GM18951 (cell line): ENCODE results near the gene ADH1B.
"Not testable (repeated sequence)": the region's sequence is repeated elsewhere in the genome, so short reads cannot be mapped to it uniquely, and the experiment has no call there.

Experiments used
- POLR2A ChIP-seq: IDR thresholded peaks from 4 replicates; pipeline ENCODE4 v1.6.1; 2011; ENCODE audit warnings: mild to moderate bottlenecking; ENCODE audit not compliant: insufficient read length, insufficient read depth; ENCODE audit errors: extremely low read depth
- in situ Hi-C: fragments of 300-500 bp; cut with MboI; formaldehyde crosslinking; loops from one replicate; pipeline ENCODE4 v1.12.0; 2022; ENCODE audit warnings: low sequenced_read_pairs, mixed read lengths, inconsistent platforms; ENCODE audit not compliant: unreplicated experiment

Gene ADH1B

DNA sequence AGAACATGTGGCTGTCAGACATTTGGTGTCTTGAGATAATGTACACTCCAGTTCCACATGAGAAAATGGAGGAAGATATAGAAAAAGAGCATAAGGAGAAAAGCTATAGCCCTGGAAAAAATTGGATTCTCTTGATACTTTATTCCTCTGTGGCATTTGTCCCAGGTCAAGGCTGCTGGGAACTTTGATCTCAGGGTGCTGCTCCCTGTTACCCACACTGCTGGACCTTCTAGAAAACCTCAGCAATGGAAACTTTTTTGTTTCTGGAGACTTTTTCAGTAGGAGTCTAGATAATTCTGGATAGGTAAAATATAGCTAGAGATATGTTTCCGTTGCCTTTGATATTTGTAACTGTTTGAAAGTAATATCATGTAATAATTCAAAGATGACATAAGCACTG, 20.2 kb upstream of the ADH1B start:
- no peak for TF ChIP-seq POLR2A
- in situ Hi-C loops: no loop called here

DNA sequence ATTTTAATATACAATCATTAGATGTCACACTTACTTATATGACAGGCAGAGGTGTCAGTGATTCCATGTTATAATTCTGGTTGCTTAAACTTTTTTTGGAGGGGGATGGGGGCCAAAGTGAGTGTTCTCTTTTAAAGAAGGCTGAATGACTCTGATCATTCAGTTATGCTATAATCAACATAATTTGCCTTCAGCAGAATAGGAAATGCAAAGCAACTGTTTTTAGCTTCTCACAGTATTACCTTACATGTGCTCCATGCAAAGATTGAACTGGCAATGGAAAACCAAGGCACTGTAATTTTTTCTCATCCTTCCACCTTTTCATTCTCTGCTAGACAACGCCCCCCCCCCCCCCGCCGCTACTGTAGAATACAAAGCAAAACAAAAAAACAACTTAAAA, 18.0 kb upstream of the ADH1B start:
- in situ Hi-C loops: no loop called here
- no peak for TF ChIP-seq POLR2A

DNA sequence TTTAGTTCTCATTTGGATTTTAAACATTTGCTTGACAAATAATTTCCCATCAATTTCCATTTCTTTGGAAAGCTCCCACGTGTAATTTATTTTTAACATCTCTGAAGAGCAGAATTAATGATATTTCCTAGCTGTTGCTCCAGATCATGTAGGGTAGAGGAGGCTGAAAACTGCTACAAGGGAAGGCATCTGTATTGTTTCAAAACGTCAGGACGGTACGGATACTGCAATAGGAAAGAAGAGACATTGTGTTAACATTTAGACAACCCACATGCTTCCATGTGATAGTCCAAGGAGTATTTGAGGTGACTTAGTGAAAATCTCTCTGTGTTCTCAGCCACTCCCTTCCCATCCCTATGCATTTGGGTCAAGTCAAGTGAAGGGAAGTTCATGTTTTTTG, 15.4 kb upstream of the ADH1B start:
- TF ChIP-seq POLR2A: no peak
- in situ Hi-C loops: no loop called here

DNA sequence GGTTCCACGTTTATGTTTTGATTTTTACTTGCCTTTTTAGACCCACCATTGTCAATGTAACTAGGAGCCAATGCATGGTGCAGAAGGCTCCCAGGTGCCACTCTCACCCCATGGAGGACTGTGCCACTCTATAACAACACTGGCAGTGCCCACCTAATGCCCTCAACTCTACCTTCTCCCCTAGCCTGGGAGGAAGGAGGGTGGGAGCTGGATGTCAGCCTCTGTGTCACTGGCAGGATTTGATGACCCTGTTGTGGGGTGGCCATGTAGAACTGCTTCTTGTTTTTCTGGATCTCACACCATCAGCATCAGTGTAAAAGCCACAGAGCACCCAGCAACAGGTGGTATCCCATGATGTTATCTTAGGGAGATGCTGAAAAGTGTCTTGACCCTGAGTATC, 13.7 kb upstream of the ADH1B start:
- in situ Hi-C loops: no loop called here
- TF ChIP-seq POLR2A: no peak

DNA sequence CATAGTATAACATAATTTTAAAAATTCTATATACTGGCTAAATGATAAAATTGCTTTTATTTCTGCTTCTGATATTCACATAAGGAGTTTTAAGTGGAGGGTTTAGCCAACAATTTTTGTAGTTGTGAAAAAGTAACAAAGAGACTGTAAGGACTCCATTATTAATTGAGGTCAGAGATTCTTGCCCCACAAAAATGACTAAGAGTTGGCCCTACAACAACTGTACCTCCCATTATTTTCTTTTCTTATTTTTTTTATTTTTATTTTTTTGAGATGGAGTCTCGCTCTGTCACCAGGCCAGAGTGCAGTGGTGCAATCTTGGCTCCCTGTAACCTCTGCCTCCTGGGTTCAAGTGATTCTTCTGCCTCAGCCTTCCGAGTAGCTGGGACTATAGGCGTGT, 9.4 kb upstream of the ADH1B start:
- in situ Hi-C loops: no loop called here
- no peak for TF ChIP-seq POLR2A

DNA sequence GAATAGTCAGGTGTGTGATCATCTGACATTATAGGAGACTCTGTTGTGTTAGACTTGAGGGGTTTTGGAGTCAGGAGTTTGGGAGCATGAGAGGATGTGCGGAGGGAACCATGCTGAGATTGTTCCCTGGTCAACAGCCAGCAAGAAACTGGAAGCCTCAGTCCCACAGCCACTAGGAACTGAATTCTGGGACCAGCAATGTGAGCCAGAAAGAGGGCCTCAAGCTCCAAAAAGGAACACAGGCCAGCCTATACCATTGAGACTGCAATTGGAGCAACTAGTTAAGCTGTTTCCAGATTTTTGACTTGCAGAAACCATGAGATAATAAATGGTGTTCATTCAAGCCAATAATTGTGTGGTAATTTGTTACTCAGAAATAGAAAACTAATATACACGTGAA, 8.7 kb upstream of the ADH1B start:
- TF ChIP-seq POLR2A: no peak
- in situ Hi-C loops: no loop called here

DNA sequence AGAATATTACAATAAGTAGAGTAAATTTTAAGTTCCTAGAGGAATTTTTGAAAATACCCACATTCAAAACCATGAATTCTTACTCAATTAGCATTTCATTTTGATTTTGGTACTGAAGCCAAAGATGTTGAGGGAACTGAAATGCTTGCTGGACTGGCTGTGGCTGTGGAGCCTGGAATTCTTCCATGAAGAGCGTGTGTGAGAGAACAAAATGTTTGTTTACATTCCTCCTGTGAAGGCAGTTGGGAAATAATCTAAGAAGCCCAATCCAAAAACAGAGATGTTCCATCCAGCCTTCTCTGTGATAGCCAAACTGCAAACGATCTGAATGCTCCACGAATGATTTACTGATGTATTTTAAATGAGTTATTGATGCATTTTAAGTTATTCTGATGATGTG, 3.8 kb upstream of the ADH1B start:
- in situ Hi-C loops: no loop called here
- no peak for TF ChIP-seq POLR2A

DNA sequence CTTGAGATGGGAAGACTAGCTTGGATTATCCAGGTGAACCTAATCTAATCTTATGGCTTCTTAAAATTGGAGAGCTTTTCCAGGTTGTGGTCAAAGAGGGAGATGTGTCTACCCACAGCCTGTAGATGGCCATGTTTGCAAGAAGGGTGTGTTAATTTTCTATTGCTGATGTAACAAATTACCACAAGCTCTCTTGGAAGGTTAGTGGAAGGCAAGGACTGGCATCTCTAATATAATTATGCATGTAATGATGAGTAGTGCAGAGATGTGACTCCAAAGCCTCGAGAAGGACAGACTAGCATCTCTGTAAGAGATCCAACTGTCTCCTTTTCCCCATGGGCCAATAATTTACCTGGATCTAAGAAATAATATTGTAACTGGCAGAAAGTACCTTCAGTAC, 3.2 kb upstream of the ADH1B start:
- in situ Hi-C loops: no loop called here
- TF ChIP-seq POLR2A: no peak

DNA sequence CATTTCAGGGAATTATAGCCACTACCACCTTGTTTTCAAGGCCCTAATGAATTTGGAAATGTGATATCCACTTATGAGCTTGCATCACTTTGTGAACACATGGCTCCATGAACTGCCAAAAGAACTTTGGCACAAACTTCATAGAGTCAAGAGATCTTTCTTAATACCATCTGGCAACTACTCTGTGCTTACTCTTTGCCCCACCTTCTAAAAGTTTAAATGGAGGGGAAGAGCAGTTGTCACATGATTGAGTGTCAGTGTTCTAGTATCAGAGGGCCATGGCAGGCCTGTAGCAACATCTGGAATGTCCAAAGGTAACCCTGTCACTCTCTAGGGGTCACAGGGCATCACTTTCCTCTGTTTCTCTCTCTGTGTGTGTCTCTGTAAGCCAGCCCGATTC, 2.6 kb upstream of the ADH1B start:
- TF ChIP-seq POLR2A: no peak
- in situ Hi-C loops: no loop called here

DNA sequence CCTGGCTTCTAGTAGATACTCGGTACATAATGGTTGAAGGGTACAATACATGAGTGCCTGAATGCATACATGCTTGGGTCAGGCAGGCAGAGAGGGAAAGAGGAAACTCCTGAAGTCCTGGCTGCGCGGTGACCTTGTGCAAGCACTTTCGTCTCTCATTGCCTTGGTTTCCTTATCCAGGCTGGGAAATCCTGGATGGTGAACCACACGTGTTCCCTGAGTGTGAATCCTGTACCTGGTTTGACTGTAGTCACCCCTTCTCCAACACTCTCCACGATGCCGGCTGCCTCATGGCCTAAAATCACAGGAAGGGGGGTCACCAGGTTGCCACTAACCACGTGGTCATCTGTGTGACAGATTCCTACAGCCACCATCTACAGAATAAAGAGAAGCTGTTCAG, 3.4 kb downstream of the ADH1B start:
- in situ Hi-C loops: not testable (repeated sequence)

DNA sequence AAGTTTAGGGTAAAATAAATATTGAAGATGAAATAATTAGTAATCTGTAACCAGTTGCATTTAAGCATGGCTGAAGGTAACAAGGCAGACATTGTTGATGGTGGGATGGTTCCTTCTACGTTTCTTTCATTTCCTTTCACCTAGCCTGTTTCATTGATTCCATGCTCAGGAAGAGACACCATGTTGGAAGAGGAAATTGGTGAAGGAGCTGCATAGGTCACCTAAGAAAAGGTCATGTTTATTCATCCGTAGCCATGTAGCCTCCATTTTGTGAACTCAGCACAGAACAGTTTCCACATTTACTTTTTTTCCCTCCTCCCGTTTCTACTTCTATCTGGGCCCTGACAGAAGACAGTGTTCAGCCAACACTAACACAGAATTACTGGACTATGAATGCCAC, 3.8 kb downstream of the ADH1B start:
- no peak for TF ChIP-seq POLR2A
- in situ Hi-C loops: no loop called here

DNA sequence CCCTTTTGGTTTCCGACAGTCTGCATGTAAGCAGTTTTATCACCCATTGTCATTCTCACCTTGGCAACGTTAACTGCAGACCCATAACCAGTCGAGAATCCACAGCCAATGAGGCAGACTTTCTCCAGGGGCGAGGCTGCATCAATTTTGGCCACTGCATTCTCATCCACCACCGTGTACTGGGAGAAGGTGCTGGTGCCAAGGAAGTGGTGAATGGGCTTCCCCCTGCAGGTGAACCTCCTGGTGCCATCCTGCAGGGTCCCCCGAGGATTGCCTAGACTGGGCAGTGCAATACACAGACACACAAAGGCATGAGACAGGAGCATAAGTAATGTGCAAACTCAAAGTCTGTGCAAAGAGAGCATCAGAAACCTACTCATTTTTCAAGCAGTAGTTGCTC, 5.4 kb downstream of the ADH1B start:
- no peak for TF ChIP-seq POLR2A
- in situ Hi-C loops: no loop called here

DNA sequence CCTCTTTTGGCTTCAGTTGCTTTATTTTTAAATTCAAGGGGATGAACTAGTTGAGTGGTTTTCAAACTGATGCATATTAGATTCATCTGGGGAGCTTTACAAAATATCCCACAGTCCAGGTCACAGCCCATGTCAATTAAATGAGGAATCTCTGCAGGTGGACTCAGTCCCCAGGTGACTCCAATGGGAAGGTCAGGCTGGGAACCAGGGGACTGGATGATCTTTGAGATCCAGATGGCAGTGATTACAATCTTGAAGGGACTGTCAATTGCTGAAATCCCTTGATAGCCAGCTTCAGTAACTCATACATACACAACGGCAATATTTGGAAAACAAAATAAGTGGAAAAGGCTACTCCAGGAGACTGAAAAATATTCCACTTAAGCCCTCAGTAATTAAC, 7.0 kb downstream of the ADH1B start:
- in situ Hi-C loops: no loop called here

DNA sequence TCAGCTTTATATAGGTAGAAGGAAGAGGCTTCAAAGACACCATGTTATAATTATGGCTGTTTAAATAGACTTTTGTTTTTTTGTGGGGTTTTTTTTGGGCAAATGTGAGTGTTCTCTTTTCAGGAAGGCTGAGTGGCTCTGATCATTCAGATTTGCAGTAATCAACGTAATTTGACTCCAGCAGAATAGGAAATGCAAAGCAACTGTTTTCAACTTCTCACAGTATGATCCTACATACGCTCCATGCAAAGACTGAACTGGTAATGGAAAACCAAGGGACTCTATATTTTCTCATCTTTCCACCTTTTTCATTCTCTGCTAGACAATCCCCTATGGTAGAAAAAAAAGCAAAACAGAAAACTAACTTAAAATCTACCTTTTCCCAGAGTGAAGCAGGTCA, 10.8 kb downstream of the ADH1B start:
- in situ Hi-C loops: no loop called here

More for the DNA sequence above, 7.0 kb downstream of the ADH1B start:
- no peak for TF ChIP-seq POLR2A

DNA sequence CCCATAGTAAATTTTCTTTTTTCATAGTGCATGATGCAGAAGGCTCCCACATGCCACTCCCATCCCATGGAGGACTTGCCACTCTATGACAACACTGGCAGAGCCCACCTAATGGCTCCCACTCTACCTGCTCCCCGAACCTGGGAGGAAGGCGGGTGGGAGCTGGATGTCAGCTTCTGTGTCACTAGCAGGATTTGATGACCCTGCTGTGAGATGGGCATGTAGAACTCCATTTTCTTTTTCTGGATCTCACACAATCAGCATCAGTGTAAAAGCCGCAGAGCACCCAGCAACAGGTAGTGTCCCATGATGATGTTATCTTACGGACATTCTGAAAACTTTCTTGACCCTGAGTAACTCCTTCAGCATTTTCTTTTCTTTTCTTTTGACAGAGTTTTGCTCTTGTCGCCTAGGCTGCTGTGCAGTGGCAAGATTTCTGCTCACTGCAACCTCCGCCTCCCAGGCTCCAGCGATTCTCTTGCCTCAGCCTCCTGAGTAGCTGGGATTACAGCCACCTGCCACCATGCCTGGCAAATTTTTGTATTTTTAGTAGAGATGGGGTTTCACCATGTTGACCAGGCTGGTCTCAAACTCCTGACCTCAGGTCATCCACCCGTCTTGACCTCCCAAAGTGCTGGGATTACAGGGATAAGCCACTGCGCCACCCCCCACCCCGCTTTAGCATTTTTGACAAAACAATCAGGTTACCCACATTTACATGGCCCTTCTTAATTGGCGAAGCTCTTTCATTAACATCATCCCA, 15.4 kb downstream of the ADH1B start:
- in situ Hi-C loops: no loop called here

More for the DNA sequence above, 10.8 kb downstream of the ADH1B start:
- TF ChIP-seq POLR2A: no peak

More for the DNA sequence above, 15.4 kb downstream of the ADH1B start:
- TF ChIP-seq POLR2A: no peak
